Peyer's patch (tissue), 4 donors: ENCODE measurements around the gene MAB21L4.

Source experiments
- POLR2A ChIP-seq, 2 donors: fragments of 450-650 bp; IDR thresholded peaks; one replicate each; pipeline ENCODE4 v1.5.1; 2017; ENCODE audit warnings: antibody characterized with exemption in 2 of 2, mild to moderate bottlenecking in 2 of 2, moderate library complexity in 2 of 2
- TF ChIP-seq, protein P1 (sequence below), 6 experiments: fragments of 450-650 bp in 4 of 6; fragments of 200-600 bp in 2 of 6; sonication (generic) in 1 of 6; IDR thresholded peaks; one replicate each; pipeline ENCODE4 v1.5.1; 2017 to 2019; ENCODE audit warnings: antibody characterized with exemption in 6 of 6, mild to moderate bottlenecking in 3 of 6, moderate library complexity in 1 of 6

DNA sequence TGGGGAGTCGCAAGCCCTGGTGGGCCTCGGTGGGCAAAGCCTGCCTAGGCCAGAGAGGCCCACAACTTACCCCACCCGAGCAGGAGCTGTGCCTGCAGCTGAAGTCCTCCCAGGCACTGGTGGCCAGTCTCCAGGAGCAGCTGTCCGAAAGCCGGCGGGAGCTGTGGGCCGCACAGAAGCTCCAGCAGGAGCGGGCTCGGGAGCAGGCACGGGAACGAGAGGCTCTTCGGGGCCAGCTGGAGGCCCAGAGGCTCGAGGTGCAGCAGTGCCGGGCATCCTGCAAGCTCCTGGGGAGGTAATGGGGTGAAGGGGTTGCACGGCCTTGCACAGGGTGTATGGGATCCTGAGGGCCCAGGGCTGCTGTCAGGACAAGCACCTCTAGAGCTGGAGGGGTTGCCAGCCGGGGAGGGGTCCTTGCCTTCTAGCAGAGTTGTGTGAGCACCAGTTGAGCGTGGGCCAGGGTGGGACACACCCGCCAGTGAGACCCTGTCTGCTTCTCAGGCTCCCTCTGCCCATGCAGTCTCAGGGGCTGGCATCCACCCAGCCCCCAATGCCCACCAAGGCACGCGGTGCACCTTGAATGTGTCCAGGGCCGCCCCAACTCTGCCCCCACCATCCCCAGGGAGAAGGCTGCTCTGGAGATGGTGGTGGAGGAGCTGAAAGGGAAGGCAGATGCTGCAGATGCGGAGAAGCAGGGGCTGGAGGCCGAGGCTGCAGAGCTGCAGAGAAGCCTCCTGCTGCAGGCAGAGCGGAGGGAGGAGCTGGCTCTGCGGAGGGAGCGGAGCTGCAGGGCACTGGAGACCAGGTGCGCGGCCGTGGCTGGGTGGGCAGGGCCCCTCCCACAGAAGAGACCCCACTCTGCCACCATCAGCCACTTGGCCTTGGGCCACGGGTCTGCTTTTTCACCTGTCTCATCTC lies 37.4 kb upstream of the MAB21L4 start:
- TF ChIP-seq POLR2A (IDR thresholded peaks at IDR 0.05), result no peak
- TF ChIP-seq, protein P1, sequence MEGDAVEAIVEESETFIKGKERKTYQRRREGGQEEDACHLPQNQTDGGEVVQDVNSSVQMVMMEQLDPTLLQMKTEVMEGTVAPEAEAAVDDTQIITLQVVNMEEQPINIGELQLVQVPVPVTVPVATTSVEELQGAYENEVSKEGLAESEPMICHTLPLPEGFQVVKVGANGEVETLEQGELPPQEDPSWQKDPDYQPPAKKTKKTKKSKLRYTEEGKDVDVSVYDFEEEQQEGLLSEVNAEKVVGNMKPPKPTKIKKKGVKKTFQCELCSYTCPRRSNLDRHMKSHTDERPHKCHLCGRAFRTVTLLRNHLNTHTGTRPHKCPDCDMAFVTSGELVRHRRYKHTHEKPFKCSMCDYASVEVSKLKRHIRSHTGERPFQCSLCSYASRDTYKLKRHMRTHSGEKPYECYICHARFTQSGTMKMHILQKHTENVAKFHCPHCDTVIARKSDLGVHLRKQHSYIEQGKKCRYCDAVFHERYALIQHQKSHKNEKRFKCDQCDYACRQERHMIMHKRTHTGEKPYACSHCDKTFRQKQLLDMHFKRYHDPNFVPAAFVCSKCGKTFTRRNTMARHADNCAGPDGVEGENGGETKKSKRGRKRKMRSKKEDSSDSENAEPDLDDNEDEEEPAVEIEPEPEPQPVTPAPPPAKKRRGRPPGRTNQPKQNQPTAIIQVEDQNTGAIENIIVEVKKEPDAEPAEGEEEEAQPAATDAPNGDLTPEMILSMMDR (IDR thresholded peaks at IDR 0.05), result no peak
